ENCODE measurements around the gene DEXI. TPM values are rescaled to one million over a fixed set of nuclear protein-coding genes. Genes with fewer than 3 reads are reported as not detected.

Gene DEXI
- polyA plus RNA-seq, 1 donor from 2014 or later, result 52.0 TPM

DNA sequence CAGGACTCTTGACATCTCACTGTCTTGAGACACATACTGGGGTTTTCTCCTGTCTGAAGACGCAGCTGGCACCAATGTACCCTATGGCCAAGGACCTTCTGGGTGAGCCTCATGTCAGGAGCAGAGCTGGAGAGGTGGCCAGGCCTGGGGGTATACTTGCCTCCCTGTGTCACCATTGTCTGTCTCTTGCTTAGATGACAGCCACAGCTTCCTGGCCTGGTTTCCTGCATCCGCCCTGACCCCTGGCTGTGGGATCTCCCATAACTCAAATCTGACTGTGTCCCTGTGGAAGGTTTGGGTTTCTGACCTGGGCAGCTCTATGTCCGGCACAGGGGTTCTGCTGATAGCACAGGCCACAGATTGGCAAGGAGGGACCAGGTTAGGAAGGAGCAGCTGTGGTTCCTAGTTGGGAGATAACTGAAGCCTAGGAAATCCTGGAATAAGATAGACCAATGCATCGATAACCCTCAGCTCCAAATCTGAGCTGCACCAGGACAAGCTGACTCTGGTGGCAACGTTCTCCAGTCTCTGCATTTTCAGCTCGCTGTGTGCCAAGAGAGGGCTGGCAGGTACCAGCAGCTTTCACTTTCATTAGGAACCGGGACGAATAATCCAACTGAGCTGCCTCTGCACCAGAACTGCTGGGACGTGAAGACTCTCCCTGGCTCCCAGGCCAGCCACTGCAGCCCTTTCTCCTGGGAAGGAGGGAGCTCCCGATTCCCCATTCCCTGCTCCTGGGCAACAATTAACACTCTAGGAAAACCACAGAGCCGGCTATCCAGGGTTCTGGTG, 5.0 kb downstream of the DEXI start:
- Histone ChIP-seq H3K27ac (ENCODE audit: low read length) (no peak overlapping the region), H3K79me2 (replicated peaks; ENCODE audit: insufficient read depth, low read length) (peaks cover 9% of the 10 kb centered on the region), H3K36me3 (ENCODE audit: insufficient read depth, low read length) (no peaks in the 10 kb centered on the region), H3K4me2 (ENCODE audit: low read length) (no peak overlapping the region), H4K20me1 (ENCODE audit: insufficient read depth) (no peaks in the 10 kb centered on the region), H3K27me3 (ENCODE audit: insufficient read depth, low read depth, low read length) (no peaks in the 10 kb centered on the region), H3K9me3 (ENCODE audit: low read length) (no peaks in the 10 kb centered on the region), H3K9ac (ENCODE audit: low read length) (no peak overlapping the region), H3F3A (ENCODE audit: insufficient read depth, low read length, poor library complexity, severe bottlenecking) (no peaks in the 10 kb centered on the region), H3K4me3 (ENCODE audit: low read length) (peak overlapping the region; percentile 77), H2AFZ (ENCODE audit: low read depth, low read length) (no peak overlapping the region), H3K9me2 (ENCODE audit: insufficient read depth, low read length) (no peaks in the 10 kb centered on the region)
- no peak for TF ChIP-seq MXI1 (conservative IDR thresholded peaks at IDR 0.05; ENCODE audit: poor library complexity, severe bottlenecking)
- no peak for TF ChIP-seq POLR2AphosphoS5 (IDR thresholded peaks at IDR 0.05)
- no peak for TF ChIP-seq RAD21 (conservative IDR thresholded peaks at IDR 0.05)
- no peak for TF ChIP-seq EZH2 (IDR thresholded peaks at IDR 0.05; ENCODE audit: borderline replicate concordance, insufficient read depth, low read length, poor library complexity, severe bottlenecking)
- no peak for TF ChIP-seq TAF1 (IDR thresholded peaks at IDR 0.05; ENCODE audit: low read depth)
- TF ChIP-seq CTCF (IDR thresholded peaks at IDR 0.05; ENCODE audit: poor library complexity, severe bottlenecking), result no peak
- no peak for TF ChIP-seq EP300 (conservative IDR thresholded peaks at IDR 0.05; ENCODE audit: poor library complexity, severe bottlenecking)
- TF ChIP-seq REST (IDR thresholded peaks at IDR 0.05; ENCODE audit: borderline replicate concordance), result no peak
- no peak for TF ChIP-seq SMC3 (conservative IDR thresholded peaks at IDR 0.05; ENCODE audit: poor library complexity)

DNA sequence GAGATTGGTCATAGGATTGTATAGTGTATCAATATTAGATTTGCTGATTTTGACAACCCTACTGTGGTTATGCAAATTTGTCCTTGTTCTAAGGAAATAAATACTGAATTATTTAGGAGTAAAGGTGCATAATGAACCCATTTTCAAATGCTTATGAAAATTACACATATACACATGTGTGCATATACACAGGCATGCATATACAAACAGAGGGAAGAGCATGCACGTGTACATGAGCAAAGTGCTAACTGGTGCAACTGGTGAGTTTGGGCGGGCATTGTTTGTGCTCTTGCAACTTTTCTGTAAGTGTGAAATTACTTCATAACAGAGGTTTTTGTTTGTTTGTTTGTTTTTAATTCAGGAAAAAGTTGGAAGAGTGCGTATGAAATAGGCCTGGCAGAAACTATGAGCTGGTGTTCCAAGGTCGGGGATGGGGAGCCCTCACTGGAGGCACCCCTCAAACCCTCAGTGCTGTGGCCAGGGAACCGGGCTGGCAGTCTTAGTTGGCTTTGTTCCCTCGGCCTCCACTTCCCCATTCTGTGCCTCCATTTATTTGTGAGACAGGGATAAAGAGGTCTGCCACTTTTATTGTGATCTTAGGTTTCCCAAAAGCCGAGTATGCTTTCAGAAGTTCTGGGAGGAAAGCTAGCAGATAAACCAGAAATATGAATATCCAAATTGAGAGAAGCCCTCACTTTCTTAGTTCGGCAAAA, 5.8 kb downstream of the DEXI start:
- no peak overlapping the region for H3K4me2 ChIP-seq (ENCODE audit: low read length)
- H4K20me1 ChIP-seq (ENCODE audit: insufficient read depth), result no peaks in the 10 kb centered on the region
- H3K4me3 ChIP-seq (ENCODE audit: low read length), result no peak overlapping the region
- H3K27me3 ChIP-seq (ENCODE audit: insufficient read depth, low read depth, low read length), result no peaks in the 10 kb centered on the region
- no peaks in the 10 kb centered on the region for H3K36me3 ChIP-seq (ENCODE audit: insufficient read depth, low read length)
- no peak overlapping the region for H3K27ac ChIP-seq (ENCODE audit: low read length)
- no peak overlapping the region for H3K9ac ChIP-seq (ENCODE audit: low read length)
- H3K9me2 ChIP-seq (ENCODE audit: insufficient read depth, low read length), result no peaks in the 10 kb centered on the region
- H3K79me2 ChIP-seq (replicated peaks; ENCODE audit: insufficient read depth, low read length), result peaks cover 9% of the 10 kb centered on the region
- no peaks in the 10 kb centered on the region for H3F3A ChIP-seq (ENCODE audit: insufficient read depth, low read length, poor library complexity, severe bottlenecking)
- H2AFZ ChIP-seq (ENCODE audit: low read depth, low read length), result no peak overlapping the region
- H3K9me3 ChIP-seq (ENCODE audit: low read length), result no peaks in the 10 kb centered on the region
- TF ChIP-seq CTCF (IDR thresholded peaks at IDR 0.05; ENCODE audit: poor library complexity, severe bottlenecking) (no peak), SMC3 (conservative IDR thresholded peaks at IDR 0.05; ENCODE audit: poor library complexity) (no peak), RAD21 (conservative IDR thresholded peaks at IDR 0.05) (no peak), MXI1 (conservative IDR thresholded peaks at IDR 0.05; ENCODE audit: poor library complexity, severe bottlenecking) (no peak), TAF1 (IDR thresholded peaks at IDR 0.05; ENCODE audit: low read depth) (no peak), EZH2 (IDR thresholded peaks at IDR 0.05; ENCODE audit: borderline replicate concordance, insufficient read depth, low read length, poor library complexity, severe bottlenecking) (no peak), REST (IDR thresholded peaks at IDR 0.05; ENCODE audit: borderline replicate concordance) (no peak), POLR2AphosphoS5 (IDR thresholded peaks at IDR 0.05) (no peak), EP300 (conservative IDR thresholded peaks at IDR 0.05; ENCODE audit: poor library complexity, severe bottlenecking) (no peak)

All from neural cell (in vitro differentiated cells).